ENCODE measurements around the gene IRGM.

The IRGM gene

GRCh38 chr5:150895431-150896428, 49.4 kb downstream of the IRGM start:
- DNase-seq (ENCODE audit: low spot score) = no peak

All from Ammon's horn (tissue), 1 donor.